Gastrocnemius medialis (tissue), 4 donors: ENCODE measurements around the gene KCNQ1. TPM values are rescaled to one million over a fixed set of nuclear protein-coding genes. Genes with fewer than 3 reads are reported as not detected.

Experiments
- ATAC-seq, 2 donors: fragments of 150-250 bp; one replicate each; pipeline ENCODE4 v1.9.1; 2016
- DNase-seq, 2 donors: peaks; one replicate each; pipeline ENCODE4 v3.0.0-alpha.2; 2019
- H3K27ac ChIP-seq, 4 donors: fragments of 200-600 bp; sonication (generic); 1 replicate in 1 of 4; 2 replicates in 3 of 4; pipeline ENCODE4 v1.5.1; 2016 to 2018; ENCODE audit warnings: mild to moderate bottlenecking in 2 of 4, moderate library complexity in 1 of 4
- H3K27me3 ChIP-seq, 3 donors: fragments of 200-600 bp; sonication (generic) in 2 of 3; 1 replicate in 1 of 3; 2 replicates in 2 of 3; pipeline versions ENCODE4 v1.5.1 to v1.6.0; 2016 to 2019; ENCODE audit warnings: mild to moderate bottlenecking in 1 of 3, moderate library complexity in 1 of 3
- H3K36me3 ChIP-seq, 2 donors: fragments of 200-600 bp; sonication (generic) in 1 of 2; one replicate each; pipeline ENCODE4 v1.5.1; 2017 to 2018
- H3K4me1 ChIP-seq, 2 donors: fragments of 200-600 bp; sonication (generic) in 1 of 2; one replicate each; pipeline ENCODE4 v1.5.1; 2016 to 2017; ENCODE audit warnings: mild to moderate bottlenecking in 2 of 2
- H3K4me3 ChIP-seq, 4 donors: fragments of 200-600 bp; sonication (generic) in 3 of 4; 1 replicate in 1 of 4; 2 replicates in 3 of 4; pipeline ENCODE4 v1.5.1; 2016 to 2019; ENCODE audit warnings: mild to moderate bottlenecking in 2 of 4
- H3K9me3 ChIP-seq, 3 donors: fragments of 200-600 bp; sonication (generic) in 2 of 3; 1 replicate in 1 of 3; 2 replicates in 2 of 3; pipeline ENCODE4 v1.5.1; 2016 to 2019
- CTCF ChIP-seq, 5 experiments: fragments of 450-650 bp in 3 of 5; fragments of 200-600 bp in 2 of 5; sonication (generic) in 2 of 5; IDR thresholded peaks in 4 of 5; conservative IDR thresholded peaks in 1 of 5; 1 replicate in 4 of 5; 2 replicates in 1 of 5; pipeline ENCODE4 v1.5.1; 2016 to 2019; ENCODE audit warnings: antibody characterized with exemption in 5 of 5, mild to moderate bottlenecking in 3 of 5, moderate library complexity in 3 of 5
- POLR2A ChIP-seq, 2 donors: fragments of 450-650 bp; IDR thresholded peaks; one replicate each; pipeline ENCODE4 v1.6.1; 2017; ENCODE audit warnings: antibody characterized with exemption in 2 of 2, mild to moderate bottlenecking in 2 of 2, moderate library complexity in 2 of 2
- in situ Hi-C, 4 donors: fragments of 200-750 bp; cut with MboI; loops; one replicate each; pipeline versions ENCODE4 v1.15.0 to v1.8.0; 2017; ENCODE audit warnings: low sequenced_read_pairs in 4 of 4
- intact Hi-C: fragments of 100-400 bp; cut with DNase I; formaldehyde crosslinking; loops from one replicate; pipeline ENCODE4 v1.15.1; 2023; ENCODE audit warnings: low total_unique reads
- total RNA-seq, 4 donors: library from RNA; depleted of rRNA; stranded (reverse); fragments of >200 nt; gene quantifications; one replicate each; pipeline versions ENCODE4 v1.1.0 to v1.2.3, GENCODE V29; 2016

Gene KCNQ1
- total RNA-seq, 4 donors from 2014 or later, result 0.15 to 1.00 (median 0.67) TPM

- no peaks in the 10 kb centered on the region for H3K36me3 ChIP-seq
- H3K9me3 ChIP-seq, result no peaks in the 10 kb centered on the region
- ATAC-seq (no peak), DNase-seq (peak in 1 of 2 donors; percentile 1)
- no peak for TF ChIP-seq CTCF (IDR thresholded peaks at IDR 0.05 in 4 of 5, conservative IDR thresholded peaks at IDR 0.05 in 1 of 5)
- TF ChIP-seq POLR2A (IDR thresholded peaks at IDR 0.05), result no peak
- no peak overlapping the region for H3K4me3 ChIP-seq
- intact Hi-C loops (no loop called here), in situ Hi-C loops (no loop called here)
- no peaks in the 10 kb centered on the region for H3K4me1 ChIP-seq
- H3K27ac ChIP-seq, result no peak overlapping the region
- no peaks in the 10 kb centered on the region for H3K27me3 ChIP-seq
These were observed 140.2 kb downstream of the KCNQ1 start for GRCh38 chr11:2584812-2585565.

GRCh38 chr11:2585566-2586086 lies 140.8 kb downstream of the KCNQ1 start:
- in situ Hi-C loops, result no loop called here
- Histone ChIP-seq H3K27ac (no peak overlapping the region), H3K36me3 (no peaks in the 10 kb centered on the region), H3K4me1 (no peaks in the 10 kb centered on the region), H3K9me3 (no peaks in the 10 kb centered on the region), H3K4me3 (no peak overlapping the region), H3K27me3 (no peaks in the 10 kb centered on the region)
- intact Hi-C loops, result no loop called here
- no peak for TF ChIP-seq POLR2A (IDR thresholded peaks at IDR 0.05)
- no peak for TF ChIP-seq CTCF (IDR thresholded peaks at IDR 0.05 in 4 of 5, conservative IDR thresholded peaks at IDR 0.05 in 1 of 5)
- DNase-seq (peak in 1 of 2 donors; percentile 1), ATAC-seq (no peak)

- Histone ChIP-seq H3K4me1 (no peaks in the 10 kb centered on the region), H3K27ac (no peak overlapping the region), H3K4me3 (no peak overlapping the region), H3K36me3 (no peaks in the 10 kb centered on the region), H3K9me3 (no peaks in the 10 kb centered on the region), H3K27me3 (no peaks in the 10 kb centered on the region)
- no peak for ATAC-seq
- in situ Hi-C loops, result no loop called here
- peak in 1 of 2 donors; percentile 0 for DNase-seq
- intact Hi-C loops, result no loop called here
- TF ChIP-seq POLR2A (IDR thresholded peaks at IDR 0.05) (no peak), CTCF (IDR thresholded peaks at IDR 0.05 in 4 of 5, conservative IDR thresholded peaks at IDR 0.05 in 1 of 5) (no peak)
These were observed 141.4 kb downstream of the KCNQ1 start for GRCh38 chr11:2586087-2586792.

GRCh38 chr11:2586793-2587131 lies 142.0 kb downstream of the KCNQ1 start:
- no peak for ATAC-seq
- H3K27me3 ChIP-seq, result no peaks in the 10 kb centered on the region
- TF ChIP-seq POLR2A (IDR thresholded peaks at IDR 0.05) (no peak), CTCF (IDR thresholded peaks at IDR 0.05 in 4 of 5, conservative IDR thresholded peaks at IDR 0.05 in 1 of 5) (no peak)
- no peaks in the 10 kb centered on the region for H3K9me3 ChIP-seq
- no peak overlapping the region for H3K4me3 ChIP-seq
- in situ Hi-C loops, result no loop called here
- no peaks in the 10 kb centered on the region for H3K4me1 ChIP-seq
- DNase-seq, result no peak
- no peak overlapping the region for H3K27ac ChIP-seq
- H3K36me3 ChIP-seq, result no peaks in the 10 kb centered on the region
- intact Hi-C loops, result no loop called here
